Dedifferentiated amniotic fluid mesenchymal stem cell (primary cell): ENCODE results near the gene PI4KA.
"Not testable (repeated sequence)": the region's sequence is repeated elsewhere in the genome, so short reads cannot be mapped to it uniquely, and the experiment has no call there.

Experiments used
- DNase-seq: peaks from one replicate; pipeline ENCODE4 v3.0.0-alpha.2; 2016; ENCODE audit errors: extremely low spot score

Gene PI4KA

GRCh38 chr22:20725987-20726558, 132.5 kb downstream of the PI4KA start:
- DNase-seq = no peak

- no peak for DNase-seq
Measured at GRCh38 chr22:20724676-20725454, 133.7 kb downstream of the PI4KA start.

- DNase-seq = no peak
Measured at GRCh38 chr22:20721409-20722218, 137.0 kb downstream of the PI4KA start.

GRCh38 chr22:20720692-20721408, 137.8 kb downstream of the PI4KA start:
- DNase-seq = no peak

- not testable (repeated sequence) for DNase-seq
Measured at GRCh38 chr22:20718727-20719126, 139.9 kb downstream of the PI4KA start.

GRCh38 chr22:20717981-20718380, 140.6 kb downstream of the PI4KA start:
- DNase-seq = not testable (repeated sequence)

- not testable (repeated sequence) for DNase-seq
Measured at GRCh38 chr22:20717213-20717866, 141.3 kb downstream of the PI4KA start.

- DNase-seq = not testable (repeated sequence)
Measured at GRCh38 chr22:20713116-20713515, 145.5 kb downstream of the PI4KA start.

- not testable (repeated sequence) for DNase-seq
Measured at GRCh38 chr22:20709966-20710365, 148.6 kb downstream of the PI4KA start.

GRCh38 chr22:20707549-20708118, 151.0 kb downstream of the PI4KA start:
- not testable (repeated sequence) for DNase-seq

GRCh38 chr22:20703816-20704609, 154.6 kb downstream of the PI4KA start:
- not testable (repeated sequence) for DNase-seq

- not testable (repeated sequence) for DNase-seq
Measured at GRCh38 chr22:20703414-20703806, 155.2 kb downstream of the PI4KA start.

- DNase-seq = peak; percentile 85
Measured at GRCh38 chr22:20702546-20703413, 155.8 kb downstream of the PI4KA start.

GRCh38 chr22:20702175-20702545, 156.5 kb downstream of the PI4KA start:
- DNase-seq = not testable (repeated sequence)

GRCh38 chr22:20701680-20702136, 156.9 kb downstream of the PI4KA start:
- not testable (repeated sequence) for DNase-seq

- not testable (repeated sequence) for DNase-seq
Measured at GRCh38 chr22:20700347-20700746, 158.3 kb downstream of the PI4KA start.

- DNase-seq = not testable (repeated sequence)
Measured at GRCh38 chr22:20699856-20700255, 158.8 kb downstream of the PI4KA start.

- DNase-seq = peak; percentile 82
Measured at GRCh38 chr22:20697481-20698113, 161.0 kb downstream of the PI4KA start.
